GM18505 (cell line): ENCODE data around the gene ATE1.

Source experiments
- ATAC-seq: cut with Tn5 transposase; IDR thresholded peaks from one replicate; pipeline ENCODE4 v1.9.1; 2021; ENCODE audit not compliant: unreplicated experiment
- POLR2A ChIP-seq: IDR thresholded peaks from 4 replicates; pipeline ENCODE4 v1.6.1; 2011; ENCODE audit warnings: borderline replicate concordance; ENCODE audit not compliant: insufficient read depth, insufficient read length; ENCODE audit errors: extremely low read depth

ATE1 gene

GRCh38 chr10:121823993-121824463 lies 103.8 kb downstream of the ATE1 start:
- TF ChIP-seq POLR2A: no peak
- no peak for ATAC-seq

- no peak for ATAC-seq
- TF ChIP-seq POLR2A: no peak
Measured at GRCh38 chr10:121822724-121823123, 105.1 kb downstream of the ATE1 start.

- ATAC-seq: no peak
- TF ChIP-seq POLR2A: no peak
Measured at GRCh38 chr10:121822180-121822579, 105.7 kb downstream of the ATE1 start.

- no peak for ATAC-seq
- TF ChIP-seq POLR2A: no peak
Measured at GRCh38 chr10:121819049-121819448, 108.8 kb downstream of the ATE1 start.

GRCh38 chr10:121818599-121818998 lies 109.2 kb downstream of the ATE1 start:
- ATAC-seq: no peak

DNA sequence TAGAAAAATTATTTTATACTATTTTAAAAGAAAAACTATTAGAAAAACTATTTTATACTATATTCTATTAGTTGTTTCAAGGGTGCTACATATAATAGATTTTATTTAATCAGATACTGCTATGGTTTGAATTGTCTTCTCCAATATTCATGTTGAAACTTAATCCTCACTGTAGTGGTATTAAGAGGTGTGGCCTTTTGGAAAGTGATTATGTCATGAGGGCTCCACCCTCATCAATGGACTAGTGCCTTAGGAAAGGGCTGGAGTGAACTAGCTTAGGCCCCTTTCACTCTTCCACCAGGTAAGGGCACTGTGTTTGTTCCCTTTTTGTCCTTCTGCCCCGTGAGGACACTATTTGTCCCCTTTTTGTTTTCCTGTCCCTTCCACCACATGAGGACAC lies 111.6 kb downstream of the ATE1 start:
- no peak for ATAC-seq
- no peak for TF ChIP-seq POLR2A

More at GRCh38 chr10:121818599-121818998, 109.2 kb downstream of the ATE1 start:
- no peak for TF ChIP-seq POLR2A

- ATAC-seq: no peak
- TF ChIP-seq POLR2A: no peak
Measured at GRCh38 chr10:121813857-121814256, 114.0 kb downstream of the ATE1 start.

GRCh38 chr10:121813211-121813815 lies 114.5 kb downstream of the ATE1 start:
- no peak for TF ChIP-seq POLR2A
- no peak for ATAC-seq

GRCh38 chr10:121812031-121812430 lies 115.8 kb downstream of the ATE1 start:
- TF ChIP-seq POLR2A: no peak
- ATAC-seq: no peak

DNA sequence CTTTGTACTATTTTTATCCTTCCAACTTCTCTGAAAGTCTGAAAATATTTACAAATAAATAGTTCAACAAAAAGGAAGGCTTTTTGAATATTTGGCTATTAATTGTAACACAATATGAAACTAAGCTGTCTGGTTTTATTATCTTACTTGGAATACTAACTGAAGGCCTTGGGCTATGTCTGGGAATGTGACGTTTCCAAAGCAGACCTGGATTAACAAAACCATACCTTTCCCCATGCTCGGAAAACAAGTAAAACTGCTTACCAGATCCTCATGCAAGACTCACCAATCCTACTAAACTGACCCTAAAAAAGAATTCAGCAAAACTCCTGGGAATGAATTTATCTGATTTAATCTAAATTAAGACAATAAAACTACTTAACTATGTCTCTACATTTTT lies 116.4 kb downstream of the ATE1 start:
- no peak for TF ChIP-seq POLR2A
- no peak for ATAC-seq

DNA sequence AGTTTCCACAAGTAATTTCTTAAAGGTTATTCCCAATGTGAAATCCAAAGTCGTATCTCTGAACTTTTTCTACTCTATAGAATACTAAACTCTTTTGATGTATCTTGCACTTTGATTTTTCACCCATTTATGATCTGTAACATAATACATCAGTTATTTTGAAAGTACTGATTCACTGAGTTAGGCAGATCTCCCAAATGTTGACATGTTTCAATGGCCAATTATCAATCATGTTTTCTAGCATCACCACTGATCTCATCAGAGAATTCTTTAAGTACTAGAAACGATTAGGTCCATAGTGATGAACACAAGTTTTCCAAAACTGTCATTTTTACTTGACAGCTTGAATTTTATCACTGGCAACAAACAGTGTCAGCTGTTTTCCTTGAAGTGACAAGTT lies 119.0 kb downstream of the ATE1 start:
- no peak for TF ChIP-seq POLR2A
- no peak for ATAC-seq

- ATAC-seq: no peak
- TF ChIP-seq POLR2A: no peak
Measured at GRCh38 chr10:121804460-121804859, 123.4 kb downstream of the ATE1 start.

DNA sequence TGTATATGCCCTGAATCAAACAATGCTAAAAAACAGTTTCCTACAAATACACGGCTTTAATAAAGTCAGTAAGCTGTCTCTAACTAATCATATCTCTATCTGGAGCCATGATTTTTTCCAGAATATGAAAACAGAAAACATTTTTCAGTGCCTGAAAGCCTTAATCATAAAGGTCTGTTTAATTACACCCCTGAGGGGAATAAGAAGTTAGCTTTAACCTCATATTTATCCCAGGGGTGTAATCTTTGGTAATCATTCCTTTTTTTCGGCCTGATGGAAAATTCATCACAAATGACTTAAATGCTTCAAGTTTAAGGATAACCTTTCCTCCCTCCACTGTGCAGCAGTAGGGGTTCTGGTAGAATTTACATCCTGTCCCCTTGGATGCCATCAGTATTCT lies 124.2 kb downstream of the ATE1 start:
- no peak for ATAC-seq
- no peak for TF ChIP-seq POLR2A

GRCh38 chr10:121800831-121801230 lies 127.0 kb downstream of the ATE1 start:
- no peak for TF ChIP-seq POLR2A
- ATAC-seq: no peak

- no peak for ATAC-seq
Measured at GRCh38 chr10:121800146-121800545, 127.7 kb downstream of the ATE1 start.

More at GRCh38 chr10:121800146-121800545, 127.7 kb downstream of the ATE1 start:
- no peak for TF ChIP-seq POLR2A
